ENCODE measurements around the gene NSMF.

Gene NSMF

DNA sequence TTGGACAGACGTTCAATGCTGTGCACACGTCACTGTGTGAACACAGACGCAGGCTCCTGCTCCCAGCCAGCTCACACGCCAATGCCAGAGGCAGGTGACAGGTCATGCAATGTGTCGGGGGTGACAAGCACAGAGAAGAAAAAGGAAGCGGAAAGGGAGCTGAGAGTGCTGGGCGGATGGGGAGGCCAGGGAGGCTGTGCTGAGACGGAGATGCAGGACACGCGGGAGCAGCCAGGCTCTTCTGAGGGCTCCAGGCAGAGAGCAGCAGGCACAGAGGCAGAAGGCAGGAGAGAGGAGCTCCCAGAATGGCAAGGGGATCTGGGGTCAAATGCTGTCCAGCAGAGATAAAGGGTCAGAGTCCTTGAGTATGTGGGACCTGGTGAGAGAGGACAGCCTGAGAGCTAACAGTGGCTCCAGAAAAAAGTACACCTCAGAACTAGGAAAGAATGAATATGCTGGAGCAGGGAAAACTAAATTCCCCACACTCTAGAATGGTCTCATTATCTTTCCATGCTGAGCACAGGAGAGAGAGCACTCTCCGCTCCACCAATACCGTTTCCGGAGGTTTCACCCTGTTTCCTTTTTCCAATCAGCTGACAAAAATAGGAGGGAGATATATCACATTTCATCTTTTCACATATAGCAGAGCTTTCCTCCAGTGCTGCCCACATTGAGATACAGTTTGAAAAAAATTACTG, 32.8 kb upstream of the NSMF start:
- no peak for DNase-seq

DNA sequence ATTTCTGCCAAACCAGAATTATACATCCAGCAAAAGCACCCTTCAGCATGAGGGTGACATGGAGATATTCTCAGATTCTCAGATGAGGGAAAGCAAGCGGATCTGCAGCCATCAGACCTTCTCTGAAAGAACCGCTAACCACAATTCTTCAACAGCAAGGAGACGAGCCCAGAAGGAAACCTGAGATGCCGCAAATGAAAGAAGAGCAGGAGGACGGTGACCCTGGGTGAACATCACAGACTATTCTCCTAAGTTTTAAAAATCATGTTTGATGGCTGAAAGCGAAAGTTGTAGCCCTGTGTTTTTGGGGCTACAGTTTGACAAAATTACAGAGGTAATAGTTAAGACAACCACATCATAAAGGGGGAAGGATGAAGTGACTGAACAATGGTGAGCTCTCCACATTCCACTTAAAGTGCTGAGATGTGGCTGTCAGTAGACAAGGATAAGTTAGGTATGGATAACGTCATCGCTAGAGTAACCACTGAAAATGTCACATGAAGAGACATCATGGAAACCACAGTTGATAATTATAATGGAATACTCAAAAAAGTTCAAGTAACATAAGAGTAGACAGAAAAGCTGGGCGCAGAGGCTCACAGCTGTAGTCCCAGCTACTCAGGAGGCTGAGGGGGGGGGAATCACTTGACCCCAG, 31.5 kb upstream of the NSMF start:
- DNase-seq: no peak

DNA sequence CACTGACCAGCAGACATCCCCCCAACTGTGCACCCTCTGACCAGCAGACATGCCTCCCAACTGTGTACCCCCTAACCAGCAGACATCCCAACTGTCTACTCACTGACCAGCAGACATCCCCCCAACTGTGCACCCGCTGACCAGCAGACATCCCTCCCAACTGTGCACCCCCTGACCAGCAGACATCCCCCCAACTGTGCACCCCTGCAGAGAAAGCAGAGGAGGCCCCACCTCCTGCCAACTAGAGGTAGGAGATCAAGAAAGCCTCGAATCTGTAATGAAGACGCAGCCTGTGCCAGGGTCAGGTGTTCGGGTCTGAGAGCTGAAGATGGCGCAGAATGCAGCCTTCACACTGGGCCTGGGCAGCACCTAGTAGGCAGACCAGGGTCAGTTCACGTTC, 29.8 kb upstream of the NSMF start:
- DNase-seq: no peak

DNA sequence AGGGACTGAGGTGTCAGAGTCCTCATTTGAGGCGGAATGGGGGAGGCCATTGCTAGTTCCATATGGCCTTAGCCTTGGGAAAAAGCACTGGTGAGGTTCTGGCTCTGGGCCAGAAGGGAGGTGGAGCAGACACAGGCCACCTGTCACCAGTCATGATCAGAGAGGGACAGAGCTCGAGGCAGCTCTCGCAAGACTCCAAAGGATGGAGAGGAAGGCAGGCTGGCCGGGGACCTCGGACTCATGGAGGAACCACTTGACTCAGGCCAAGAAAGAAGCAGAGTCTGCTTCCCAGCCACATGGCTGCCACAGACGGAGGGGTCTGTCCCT, 29.2 kb upstream of the NSMF start:
- no peak for DNase-seq

DNA sequence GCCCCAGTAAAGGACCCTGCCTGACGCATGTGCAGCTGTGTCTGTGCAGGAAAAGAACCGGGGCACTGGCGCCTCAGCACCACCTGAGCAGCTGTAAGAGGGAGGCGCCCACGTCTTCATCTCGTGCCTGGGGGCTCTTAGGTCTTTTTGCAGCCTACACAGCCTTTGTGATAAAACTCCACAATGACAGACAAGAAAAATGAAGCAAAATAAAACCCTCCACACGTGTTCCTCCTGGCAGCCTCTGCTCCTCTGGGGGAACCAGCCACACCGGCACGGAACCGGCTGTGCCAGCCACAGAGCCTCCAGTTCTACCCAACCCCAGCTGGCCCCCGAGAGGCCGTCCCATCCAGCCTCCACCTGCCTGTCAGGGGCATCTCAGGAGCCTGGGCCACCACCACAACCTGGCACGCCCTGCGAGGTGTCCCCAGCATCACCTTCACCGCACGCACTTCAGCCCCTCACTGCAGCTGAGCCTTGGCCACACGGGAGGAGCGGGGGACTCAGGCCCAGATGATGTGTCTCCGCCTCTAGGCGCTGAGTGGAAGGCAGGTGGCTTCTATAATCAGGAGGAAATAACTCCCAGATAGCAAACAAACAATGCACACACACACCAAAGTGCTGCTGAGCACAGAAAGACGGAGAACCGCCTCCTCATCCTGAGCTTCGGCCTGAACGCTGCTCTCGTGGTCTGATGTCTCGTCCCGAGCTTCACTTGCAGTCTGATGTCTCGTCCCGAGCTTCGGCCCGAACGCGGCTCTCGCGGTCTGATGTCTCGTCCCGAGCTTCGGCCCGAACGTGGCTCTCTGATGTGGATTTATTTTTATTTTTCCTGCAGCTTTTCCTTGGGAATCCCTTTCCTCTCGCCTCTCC, 28.6 kb upstream of the NSMF start:
- no peak for DNase-seq

DNA sequence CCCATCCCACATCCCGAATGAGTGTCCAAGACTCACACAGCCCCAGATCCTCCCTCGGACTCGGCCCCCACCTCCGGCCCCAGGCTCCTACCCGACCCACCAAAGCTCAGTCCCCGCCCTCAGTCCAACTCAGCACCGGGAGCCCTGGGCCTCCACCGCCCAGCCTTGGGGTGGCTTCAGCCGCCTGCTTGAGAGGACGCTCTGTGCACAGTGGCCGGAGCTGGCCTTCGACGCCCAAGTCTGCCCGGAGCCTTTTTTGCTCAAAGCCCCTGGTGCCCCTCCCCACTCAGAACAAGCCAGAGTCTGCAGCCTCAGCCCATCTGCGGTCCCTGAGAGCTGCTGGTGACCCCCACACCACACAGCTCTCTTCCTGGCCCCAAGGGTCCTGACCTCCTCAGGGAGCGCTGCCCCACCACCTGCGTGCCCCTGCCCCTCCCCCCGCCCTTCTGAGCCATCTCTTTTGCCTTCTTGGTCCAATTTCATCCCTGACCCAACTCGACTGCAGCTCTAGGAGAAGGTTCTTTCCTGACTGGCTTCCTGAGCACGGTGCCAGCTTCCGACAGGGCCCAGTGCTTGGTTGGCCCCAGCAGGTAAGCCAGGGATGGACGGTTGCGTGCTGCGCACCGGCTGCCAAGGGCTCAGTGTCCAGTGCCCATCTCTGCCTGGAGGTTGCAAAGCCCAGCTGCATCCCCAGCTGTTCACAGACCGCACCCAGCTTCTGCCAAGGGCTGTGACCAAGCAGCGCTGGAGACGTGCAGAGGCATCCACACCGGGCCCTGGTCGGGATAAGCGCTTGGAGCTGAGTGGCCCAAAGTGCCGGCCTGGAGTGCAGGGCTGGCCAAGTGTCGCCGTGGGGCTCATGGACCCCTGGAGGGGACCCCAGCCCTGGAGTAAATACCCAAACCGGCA, 27.7 kb upstream of the NSMF start:
- DNase-seq: no peak

DNA sequence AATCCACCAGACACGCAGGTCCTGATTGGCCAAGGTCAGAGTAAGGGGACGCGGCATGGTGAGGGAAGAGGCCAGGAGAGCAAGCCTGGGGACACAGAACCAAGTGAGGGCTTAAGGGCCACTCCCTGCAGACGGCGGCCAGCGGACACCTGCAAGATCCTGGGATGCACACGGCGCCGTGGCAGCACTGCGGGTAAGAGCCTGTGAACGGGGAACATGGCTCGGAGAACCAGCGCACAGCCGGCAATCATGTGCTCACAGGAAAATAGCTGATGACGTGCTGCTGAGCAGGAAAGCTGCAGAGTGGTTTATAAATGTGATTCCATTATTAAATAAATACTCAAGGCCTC, 27.0 kb upstream of the NSMF start:
- DNase-seq: no peak

DNA sequence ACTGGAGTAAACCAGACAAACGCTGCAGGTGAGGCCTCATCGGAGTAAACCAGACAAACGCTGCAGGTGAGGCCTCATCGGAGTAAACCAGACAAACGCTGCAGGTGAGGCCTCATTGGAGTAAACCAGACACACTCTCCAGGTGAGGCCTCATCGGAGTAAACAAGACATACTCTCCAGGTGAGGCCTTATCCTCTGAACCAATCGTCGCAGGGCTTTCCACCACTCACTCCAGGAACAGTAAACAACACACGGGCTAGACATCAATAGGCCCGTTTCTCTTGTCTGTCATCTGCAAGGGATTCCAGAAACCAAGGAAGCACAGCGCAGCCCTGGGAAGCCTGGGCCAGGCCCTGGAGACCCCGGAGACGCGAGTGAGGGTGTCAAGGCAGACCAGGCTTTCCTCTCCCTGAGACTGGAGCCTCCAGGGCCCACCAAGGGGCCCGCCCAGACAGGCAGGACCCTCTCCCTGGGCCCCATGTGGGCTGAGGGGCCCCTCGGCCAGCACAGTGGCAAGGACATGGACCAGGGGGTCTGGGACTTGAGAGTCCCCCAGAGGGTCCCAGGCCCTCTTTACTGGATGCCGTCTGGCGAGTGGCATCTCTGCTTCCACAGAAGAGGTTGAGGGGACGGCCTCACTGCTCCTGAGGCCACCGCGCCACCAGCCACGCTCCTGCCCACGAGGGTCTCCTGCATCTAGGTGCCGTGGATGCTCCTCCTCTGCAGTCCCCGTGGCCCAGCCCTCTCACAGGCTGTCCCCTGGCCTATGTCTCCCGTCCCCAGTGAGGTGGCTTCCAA, 26.4 kb upstream of the NSMF start:
- no peak for DNase-seq

DNA sequence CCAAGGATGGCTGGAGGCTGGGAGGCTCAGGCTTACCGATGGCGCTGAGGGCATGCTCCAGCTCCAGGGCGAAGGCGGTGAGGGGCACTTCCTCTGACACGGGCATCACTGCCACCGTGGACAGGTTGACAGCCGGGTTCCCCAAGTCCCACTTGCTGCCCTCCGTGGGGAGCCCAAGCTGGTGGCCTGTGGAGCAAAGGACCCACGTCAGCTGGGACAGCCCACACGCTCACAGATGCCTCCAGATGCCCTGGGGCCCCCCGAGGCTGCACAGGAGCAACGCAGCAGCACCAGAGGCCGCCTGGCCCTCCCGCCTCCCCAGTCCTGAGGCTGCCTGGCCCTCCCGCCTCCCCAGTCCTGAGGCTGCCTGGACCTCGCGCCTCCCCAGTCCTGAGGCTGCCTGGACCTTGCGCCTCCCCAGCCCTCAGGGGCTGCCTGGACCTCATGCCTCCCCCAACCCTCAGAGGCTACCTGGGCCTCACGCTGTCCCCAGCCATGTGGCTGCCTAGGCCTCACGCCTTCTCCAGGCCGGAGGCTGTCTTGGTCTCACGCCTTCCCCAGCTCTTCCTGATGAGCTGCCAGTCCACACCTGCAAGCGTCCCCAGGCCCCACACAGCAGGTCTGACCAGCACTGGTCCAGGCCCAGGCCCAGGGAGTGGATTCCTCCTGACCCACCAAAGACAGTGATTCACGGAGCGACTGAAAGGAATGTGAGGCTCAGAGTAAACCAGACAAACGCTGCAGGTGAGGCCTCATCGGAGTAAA, 25.6 kb upstream of the NSMF start:
- no peak for DNase-seq

DNA sequence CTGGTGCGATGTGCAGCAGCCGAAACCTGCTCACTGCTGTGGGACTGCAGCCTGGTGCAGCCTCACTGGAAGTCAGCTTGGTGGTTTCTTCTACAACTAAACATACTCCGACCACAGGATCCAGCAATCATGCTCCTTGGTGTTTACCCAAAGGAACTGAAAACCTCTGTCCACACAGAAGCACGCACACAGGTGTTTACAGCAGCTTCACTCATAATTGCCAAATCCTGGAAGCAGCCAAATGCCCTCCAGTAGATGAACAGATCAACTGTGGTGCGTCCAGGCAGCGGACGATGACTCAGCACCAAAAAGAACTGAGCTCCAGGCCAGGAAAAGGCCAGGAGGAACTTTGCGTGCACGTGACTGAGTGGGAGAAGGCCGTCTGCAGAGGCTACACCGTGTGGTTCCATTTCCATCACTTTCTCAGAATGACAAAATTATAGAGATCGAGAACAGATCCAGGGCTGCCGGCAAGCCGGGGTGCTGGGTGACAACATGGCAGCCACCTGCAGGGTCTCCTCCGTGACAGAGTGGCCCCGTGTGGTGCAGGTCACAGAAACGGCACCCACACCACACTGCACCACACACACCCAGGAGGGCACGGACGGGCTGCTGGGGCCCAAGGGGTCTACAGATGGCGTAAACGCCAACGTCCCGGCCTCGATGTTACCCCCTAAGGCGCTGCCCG, 23.1 kb upstream of the NSMF start:
- DNase-seq: no peak

DNA sequence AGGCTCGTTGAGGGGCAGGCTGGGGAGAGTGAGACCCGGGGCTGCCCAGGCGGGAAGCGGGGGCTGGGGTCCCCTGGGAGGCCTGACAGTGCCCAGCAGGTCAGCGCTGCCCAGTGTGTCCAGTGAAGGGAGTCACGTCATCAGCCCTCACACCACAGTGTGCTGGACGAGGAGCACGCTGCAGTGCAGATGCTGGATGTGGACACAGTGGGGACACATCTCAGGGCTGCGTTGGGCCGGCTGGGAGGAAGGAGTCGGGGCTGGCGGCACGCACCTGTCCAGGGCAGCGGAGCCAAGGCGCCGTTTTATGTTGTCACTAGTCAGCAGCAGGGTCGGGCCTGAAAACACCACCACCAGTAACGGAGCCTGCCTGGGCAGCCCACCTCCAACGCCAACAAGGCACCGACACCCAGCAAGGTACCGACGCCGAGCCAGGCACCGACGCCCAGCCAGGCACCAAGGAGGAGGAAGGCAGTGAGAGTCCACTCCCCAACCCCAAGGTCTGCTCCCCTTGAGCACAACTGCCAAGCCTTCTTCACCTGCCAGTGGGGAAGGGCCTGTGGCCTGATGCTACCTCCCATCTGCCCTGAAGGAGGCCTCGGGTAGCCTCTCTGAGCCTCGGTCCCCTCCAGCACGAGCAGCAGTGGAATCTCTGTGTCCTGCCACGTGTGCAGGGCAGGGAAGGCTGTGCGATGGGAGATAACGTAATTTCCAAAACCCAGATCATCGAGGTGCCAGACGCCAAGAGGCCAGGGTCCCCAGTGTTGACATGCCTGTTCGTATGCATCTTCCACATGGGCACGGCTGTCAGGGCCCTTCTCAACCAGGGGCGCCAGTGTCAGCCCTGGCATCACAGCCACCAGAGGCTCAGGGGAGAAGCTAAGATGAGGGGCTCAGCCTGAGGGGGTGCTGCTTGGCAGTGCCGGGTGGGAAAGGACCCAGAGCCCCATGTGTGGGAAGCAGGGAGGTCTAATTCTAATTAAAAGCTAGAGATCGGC, 21.9 kb upstream of the NSMF start:
- no peak for DNase-seq

DNA sequence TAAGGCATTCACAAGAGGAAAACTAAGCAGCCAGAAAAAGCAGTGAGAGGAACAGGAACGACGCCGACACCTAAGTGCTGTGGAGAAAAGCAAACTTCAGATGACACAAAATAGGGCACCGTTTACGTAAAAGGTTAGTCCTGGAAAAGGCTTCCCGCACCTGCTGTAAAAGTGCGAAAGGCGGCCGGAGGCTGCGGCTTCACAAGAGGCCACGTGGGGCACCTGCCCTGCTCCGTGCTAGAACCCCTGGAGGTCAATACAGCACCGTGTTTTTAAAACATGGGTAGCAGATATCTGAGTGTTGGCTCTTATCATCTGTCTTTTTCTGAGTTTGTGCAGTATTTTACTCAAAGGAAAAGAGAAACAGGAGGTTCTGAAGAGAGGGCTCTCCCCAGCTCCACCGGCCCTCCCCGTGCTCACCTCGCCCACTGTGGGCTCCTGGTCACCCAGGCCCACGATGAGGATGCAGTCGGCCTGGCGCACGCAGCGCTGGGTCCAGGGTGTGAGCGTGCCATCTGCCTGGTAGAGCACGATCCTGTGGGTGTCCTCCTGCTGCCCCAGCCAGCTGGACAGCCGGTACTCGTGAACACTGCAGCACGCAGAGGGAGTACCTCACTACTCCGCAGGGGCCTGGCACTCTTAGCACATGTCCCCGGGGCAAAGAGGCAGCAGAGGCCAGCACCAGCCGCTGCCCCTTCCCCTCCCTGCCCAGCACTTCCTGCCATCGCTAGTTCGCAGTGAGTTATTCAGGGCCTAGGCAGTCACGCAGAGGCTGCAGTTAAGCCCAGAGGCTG, 21.0 kb upstream of the NSMF start:
- no peak for DNase-seq

DNA sequence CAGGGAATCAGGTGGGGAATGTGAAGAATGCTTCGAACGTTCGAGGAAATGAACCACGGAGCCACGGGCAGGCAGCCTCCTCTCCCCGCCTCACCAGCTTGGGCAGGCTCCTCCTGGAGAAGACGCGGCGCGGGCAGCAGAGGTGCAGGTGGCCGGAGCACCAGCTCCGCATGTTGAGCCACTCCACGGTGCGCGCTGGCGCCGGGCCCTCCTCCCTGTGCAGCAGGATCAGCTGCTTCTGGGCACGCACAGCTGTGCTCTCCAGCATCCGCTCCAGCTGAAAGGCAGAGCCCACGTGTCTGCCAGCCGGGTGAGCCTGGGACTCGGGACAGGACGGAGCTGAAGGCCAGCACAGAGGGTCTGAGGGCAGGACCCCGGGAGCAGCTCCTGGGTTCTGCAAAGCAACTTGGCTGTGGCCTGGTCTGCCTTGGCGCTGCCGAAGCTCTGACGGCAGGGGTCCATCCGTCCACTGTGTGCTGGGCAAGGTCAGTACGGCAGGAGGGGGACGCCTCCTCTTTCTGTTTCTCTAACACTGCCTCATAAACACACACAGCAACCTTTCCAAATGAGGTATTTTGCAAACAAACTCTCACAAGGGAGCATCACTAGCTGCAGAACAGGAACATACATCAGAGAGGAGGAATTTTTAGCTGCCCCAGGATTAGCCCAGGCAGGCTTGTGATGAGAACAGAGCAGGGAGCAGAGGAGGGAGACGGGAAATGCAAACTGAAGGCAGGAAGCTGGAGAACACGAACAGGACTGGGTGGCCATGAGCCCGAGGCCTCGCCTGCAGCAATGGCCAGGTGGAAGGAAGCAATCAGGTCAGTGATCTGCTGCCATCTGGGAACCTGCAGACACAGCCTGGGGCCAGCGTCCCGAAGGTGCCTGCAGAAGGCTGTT, 20.1 kb upstream of the NSMF start:
- no peak for DNase-seq

DNA sequence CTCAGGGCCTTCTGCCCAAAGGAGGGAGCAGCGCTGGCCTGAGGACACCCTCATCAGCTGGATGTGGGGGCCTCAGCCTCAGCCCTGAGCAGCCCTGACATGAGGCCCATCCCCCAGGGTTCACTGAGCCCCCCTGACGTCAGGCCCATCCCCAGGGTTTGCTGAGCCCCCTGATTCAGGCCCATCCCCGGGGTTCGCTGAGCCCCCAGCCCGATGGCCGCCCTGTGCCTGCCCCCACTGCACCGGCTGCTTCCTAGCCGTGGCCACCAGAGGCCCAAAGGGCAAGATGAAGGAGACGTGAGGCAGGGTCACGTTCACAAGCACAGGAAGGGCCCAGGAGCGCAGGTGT, 19.5 kb upstream of the NSMF start:
- DNase-seq: no peak

DNA sequence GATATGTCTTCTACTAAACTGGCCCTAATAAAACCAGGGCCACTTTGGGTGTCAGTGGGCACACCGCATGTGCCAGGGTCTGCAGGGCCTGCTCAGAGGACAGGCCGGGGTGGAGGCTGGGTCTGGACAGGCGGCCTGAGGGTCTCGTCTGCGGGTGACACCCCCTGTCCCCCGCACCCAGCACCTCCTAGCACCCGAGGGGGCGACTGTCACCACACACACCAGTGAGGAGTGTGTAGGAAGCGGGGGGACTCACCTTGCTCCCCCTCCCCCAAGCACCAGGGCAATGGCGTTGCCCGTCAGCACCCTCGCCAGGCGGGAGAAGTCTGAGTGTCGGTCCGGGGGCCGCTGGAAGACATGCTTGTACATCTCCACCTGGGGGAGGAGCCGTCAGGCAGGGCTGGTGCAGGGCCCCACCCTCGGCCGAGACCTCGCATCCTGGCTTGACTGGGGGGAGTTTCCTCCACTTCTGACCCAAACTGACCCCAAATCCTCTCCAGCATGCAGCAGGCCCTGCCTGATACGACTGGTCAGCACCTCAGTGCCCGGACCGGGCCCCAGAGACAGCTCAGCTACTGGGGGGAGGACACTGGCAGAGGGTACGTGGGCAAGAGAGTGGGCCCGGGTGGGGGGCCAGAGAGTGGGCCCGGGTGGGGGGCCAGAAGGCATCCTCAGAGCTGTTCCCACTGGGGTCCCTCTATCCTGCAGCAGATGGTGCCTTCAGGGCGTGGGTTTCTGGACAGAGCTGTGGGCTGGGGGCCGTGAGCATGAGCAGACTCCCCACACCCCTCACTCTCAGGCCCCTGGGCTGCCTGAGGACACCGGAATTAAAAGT, 18.9 kb upstream of the NSMF start:
- DNase-seq: no peak

DNA sequence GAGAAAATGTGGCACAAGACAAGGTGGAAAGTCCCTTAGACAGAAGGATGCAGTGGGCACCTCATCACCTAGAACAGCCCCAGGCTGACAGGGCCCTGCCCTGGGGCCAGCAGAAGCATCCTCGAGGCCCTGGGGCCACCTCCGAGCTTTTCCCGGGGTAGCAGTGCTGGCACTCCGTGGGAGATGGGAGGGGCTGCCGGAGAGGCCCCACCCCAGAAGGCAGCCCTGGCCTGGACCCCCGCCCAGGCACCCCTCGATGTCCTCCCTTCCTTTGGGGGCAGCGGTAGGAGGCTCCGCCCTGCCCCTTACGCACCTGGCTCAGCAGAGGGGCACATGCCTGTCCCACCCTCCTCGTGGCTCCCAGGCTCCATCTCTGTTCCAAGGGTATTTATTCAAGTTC, 17.7 kb upstream of the NSMF start:
- no peak for DNase-seq

DNA sequence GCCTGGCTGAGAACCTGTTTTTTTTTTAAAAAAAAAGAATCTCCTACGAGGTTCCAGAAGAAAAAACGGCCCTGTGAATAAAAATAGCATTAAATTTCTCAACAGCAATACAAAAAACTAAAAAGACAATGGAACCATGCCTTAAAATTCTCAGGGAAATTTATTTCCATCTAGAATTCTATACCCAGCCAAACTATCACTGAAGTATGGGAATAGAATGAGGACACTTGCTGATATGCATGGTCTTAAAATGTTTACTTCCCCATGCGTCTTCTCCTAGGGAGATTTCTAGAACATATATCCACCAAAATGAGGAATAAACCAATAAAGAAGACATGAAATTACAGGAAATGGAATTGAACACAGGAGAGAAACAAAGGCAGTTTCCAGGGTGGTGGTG, 16.5 kb upstream of the NSMF start:
- DNase-seq: no peak
